Right hindlimb (tissue), 1 donor: Measurements from ENCODE around the gene ITPKB.
"Not testable (repeated sequence)": the region's sequence is repeated elsewhere in the genome, so short reads cannot be mapped to it uniquely, and the experiment has no call there.

Source experiments
- DNase-seq: peaks from one replicate; pipeline ENCODE4 v3.0.0-alpha.2; 2018

ITPKB gene

DNA sequence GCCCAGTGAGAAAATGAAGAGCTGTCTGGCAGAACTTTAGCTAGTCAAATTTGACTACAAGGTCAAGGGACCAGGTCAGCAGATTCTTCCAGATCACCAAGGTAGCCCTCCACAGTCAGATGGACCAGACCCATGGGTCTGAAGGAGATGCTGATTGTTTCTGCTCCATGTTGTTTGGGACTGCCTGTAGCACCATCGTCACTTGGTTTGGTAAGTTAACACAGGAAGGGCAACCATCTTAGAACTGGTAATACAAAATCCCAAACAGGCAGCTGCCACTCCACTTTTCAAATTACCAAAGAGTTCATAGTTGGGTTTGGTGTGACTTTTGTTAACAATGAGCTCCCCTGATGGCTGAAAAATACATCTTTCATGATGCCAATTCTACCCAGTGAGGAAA lies 9.0 kb downstream of the ITPKB start:
- DNase-seq: no peak

DNA sequence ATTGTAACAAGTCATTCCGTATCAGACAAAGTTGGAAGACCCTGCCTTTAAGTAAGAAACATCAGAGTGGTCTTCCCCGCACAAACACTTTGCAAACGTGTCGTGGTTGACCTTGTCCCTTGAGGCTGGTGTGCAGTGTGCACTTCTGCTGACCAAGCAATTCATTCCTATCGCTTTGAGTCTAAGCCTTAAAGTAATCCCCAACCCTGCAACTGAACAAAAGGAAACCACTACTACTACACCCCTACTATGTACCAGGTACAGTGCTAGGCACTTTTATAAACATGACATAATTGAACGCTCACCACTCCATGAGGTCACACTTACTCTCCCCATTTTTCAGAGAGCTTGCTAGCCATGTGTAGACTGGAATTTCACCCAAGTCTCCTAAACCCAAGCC lies 10.6 kb downstream of the ITPKB start:
- no peak for DNase-seq

DNA sequence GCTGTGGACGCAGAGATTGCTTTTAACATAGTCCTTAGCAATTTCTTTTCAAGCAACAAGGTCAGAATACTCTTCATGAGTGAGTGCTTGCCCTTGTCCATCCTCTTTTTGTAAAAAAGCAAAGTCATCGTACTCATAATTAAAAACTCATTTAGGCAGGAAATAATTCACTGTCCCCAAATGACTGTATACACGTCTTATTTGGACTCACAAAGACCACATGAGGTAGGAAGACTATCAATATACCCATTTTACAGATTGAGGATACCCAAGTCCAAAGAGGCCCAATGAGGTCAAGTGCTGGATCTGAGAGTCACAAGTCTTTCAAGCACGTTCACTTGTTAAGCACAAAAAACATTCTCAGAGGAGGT lies 13.2 kb downstream of the ITPKB start:
- no peak for DNase-seq

DNA sequence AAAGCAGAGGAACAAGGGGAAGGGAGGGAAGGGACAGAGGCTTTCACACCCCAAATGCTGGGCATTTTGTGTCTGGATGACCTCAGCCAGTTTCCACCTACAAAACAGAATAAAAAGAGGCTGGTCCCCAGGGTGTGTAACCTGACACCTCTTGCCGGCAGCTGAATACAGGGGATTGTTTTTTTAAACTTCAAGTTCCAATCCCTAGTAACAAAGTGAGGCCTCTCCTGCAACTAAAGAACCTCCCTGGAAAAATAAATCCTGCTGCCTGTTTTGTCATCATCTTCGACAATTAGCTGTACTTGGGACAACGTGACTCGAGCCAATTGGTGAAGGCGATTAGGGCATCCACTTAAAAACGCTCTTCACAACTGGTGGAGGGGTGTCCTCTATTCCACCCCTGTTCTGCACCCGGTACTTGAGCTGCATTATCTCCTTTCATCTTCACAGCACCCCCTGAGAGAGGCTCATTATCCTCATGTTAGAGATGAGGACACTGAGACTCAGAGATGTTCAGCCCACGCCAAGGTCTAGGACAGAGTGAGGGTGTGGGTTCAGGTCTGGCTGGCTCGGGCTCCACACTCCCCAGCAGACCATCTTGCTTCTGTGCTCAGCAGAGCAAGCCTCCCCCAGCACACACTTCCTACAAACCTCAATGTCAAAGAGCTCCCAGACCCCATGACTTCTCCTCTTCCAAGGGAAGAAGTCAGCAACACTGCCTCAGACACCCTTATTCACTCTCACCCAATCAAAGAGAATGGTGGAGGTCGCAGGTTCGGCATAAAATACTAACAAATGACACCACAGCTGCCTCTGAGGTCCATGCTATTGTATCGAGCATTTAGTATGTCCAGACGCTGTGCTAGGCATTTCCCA lies 15.2 kb downstream of the ITPKB start:
- DNase-seq: peak; percentile 79

DNA sequence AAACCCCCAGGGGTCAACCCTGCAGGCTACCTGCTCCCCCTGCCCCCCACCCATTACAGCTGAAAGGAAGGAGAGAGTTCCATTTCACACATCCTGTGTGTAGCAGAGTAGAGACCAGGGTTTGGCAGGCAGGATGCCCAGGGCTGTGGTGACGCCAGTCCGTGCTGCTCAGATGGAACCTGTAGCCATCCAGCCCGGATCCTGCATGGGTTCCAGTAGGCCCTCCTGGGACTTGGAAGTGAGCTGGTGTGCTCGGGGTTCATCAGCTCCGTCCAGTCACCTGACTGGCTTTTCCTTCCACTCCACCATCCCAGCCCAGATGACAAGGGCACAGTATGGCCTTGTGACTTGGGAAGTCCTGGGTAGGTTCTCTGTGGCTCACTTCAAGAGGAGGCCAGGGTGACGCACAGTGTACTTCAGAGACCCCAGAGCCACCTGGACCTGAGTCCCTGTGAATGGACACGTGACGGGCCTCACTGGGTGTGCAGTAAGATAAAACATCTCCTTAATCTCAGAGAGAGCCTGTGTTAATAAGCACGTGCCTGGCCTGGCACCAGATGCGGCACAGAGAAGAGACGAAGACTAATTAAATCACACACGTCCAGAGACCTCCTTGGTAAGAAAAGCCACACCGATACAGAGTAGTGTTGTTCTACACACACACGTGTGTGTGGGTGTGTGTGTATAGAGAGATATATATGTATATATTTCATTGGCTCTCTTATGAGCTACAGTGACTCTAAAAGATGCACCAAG lies 16.0 kb downstream of the ITPKB start:
- DNase-seq: no peak

DNA sequence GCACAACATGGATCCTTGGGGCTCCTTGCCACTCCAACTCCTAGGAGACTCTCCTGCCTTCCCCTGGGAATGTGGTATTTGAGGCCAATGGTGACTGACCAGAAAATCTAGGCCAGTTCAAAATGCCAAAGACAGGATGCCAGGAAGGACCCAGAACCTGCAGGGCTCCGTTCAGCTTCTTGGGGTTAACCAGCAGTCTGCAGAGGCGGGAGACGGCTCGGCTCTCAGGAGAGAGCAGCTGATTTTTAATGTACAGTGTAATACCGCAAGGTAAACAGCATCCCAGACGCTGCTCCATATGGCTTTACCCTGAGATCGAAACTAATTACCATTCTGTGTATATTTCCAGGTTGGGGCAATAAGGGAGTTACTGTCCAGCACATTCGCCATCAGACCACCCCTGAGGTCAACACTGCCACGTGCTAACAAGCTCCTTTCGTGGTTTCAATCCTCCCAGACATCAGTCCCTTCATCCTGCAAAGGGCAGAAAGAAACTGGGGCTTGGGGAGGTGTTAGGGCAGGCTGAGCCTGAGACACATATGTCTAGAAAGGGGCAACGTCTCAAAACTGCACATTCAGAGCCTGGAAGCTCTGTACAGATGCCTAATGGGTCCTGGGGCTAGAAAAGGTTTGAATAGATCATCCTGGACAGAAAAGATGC lies 16.7 kb downstream of the ITPKB start:
- no peak for DNase-seq

DNA sequence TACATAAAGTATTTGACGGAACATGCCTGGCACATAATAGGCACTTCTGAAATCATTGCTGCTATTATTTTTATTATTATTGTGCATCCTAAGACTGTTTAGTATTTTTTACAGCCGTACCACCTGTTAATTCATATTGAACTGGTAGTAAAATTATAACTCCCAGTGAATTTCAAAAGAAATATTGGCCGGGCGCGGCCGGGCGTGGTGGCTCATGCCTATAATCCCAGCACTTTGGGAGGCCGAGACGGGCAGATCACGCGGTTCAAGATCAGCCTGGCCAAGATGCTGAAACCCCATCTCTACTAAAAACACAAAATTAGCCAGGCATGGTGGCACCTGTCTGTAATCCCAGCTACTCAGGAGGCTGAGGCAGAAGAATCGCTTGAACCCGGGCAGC lies 18.5 kb downstream of the ITPKB start:
- DNase-seq: not testable (repeated sequence)

DNA sequence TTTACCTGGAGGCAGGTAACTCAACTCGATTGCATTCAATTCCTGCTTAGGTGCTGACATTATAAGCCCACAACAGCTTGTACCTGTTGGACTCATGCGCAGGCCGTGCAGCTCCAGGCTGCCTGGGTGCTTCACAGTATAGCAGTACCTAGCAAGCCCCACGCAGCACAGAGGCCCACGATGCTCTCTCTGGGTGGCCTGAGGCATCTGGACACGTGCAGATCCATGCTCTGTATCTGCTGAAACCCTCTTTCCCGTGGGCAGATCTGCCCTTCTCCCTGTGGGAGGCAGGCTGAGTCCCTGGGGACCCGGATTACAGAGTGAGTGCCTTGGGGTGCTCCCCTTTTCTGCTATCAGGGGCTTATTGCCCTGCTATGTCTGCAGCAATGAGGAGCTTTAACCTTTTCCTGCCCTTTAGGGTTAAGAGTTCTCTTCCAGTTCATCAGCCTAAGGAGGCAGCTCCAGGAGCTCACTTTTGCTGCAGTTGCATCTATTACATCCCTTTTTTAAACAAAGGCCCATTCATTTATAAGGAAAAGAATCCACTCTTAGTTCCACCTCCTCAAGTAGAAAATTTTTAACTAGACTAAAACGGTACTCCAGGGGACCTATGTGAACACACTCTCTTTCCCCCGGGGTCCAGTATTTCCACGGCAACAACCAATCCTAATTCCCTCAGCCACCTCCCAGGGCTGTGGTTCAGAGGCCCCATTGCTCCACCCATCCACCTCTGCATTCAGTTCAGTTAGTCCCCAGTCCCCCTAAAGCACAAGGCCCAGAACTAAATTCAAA lies 19.3 kb downstream of the ITPKB start:
- no peak for DNase-seq

DNA sequence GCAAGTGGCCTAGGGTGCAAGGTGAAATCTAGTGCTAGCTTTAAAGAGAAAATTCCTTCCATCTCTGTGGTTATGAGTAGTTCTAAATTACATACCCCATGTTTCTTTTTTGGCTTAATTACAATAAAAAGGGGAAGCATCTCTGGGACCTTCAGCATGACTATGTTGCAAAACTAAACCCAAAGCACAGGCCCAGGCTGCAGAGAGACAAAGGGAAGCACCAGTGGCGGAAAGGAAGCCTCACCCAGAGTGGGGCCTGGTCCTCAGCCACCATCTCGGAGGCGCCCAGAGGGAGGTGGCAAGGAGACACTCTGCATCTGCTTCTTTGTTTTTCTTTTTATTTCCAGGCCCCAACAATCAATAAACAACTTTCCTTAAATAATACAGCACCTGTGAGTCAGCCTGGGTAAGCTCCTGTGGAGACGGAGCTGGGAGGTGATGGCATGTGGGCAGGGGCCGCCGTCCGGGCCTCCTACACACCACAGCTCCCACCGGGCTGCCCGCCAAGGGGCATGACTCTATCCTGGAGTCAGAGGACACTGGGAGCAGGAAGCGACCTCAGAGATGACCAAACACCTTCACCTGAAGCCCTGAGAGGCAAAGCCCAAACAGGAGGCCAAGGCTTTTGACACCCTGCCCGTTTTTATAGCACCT lies 21.7 kb downstream of the ITPKB start:
- DNase-seq: no peak

DNA sequence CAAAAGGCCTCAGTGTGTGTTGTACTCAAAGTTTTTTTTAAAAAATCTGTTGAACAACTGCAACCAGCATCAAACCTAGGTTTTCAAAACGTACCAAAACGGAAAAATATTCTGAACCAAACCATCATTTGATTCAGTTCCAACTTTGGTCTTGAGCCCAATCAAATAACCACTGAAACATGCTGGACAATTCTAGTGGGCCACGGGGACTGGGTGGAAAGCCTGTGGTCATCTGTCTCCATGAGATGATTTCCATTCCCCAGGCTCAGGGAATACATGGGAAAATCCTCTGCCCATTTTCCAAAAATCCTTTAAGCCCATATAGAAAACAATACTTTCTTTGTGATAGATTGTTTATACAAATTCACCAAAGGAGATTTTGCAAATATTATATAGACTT lies 22.5 kb downstream of the ITPKB start:
- no peak for DNase-seq

DNA sequence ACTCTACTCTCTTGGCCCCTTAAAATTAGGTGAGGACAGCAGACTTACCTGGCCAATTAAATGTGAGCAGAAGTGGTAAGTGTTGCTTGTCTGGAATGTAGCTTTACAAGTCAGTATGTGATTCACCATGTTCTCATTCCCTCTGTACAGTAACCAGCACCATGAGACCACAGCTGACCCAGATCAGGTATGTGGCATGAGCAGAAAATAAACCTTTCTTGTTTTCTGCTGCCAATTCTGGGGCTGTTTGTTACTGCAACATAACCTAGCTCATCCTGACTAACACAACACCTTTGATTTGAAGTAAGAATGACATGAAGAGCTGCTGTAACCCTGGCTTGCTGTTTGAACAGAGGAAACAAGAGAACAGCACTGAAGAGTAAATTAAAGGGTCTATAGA lies 24.9 kb downstream of the ITPKB start:
- no peak for DNase-seq

DNA sequence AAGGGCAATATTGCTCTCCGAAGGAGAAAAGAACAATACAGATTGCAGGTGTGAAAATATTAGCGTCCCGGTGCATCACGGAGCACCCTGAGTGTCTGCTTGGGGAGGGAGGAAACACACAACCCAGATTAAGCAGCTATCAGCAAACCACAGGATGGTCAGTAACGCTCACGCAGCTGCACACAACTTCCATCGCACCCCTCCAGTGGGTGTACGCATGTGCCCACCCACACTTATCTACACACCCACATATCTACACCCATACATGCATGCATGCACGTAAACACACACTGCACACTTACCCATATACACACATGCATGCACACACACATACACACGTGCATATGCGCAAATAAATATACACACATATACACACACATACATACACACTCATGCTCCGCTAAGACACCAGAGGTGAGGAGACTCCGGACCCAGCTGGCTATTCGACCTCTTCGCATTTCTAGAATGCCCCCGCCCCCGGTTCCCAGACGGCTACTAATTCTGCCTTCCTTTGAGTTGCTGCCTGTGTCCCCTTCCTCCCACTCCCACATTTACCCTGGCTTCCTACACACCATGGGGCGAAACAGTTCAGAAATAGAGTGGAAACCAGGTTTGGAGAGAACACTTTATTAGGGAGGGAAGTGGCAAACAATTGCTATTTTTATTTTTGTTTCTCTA lies 26.2 kb downstream of the ITPKB start:
- no peak for DNase-seq

DNA sequence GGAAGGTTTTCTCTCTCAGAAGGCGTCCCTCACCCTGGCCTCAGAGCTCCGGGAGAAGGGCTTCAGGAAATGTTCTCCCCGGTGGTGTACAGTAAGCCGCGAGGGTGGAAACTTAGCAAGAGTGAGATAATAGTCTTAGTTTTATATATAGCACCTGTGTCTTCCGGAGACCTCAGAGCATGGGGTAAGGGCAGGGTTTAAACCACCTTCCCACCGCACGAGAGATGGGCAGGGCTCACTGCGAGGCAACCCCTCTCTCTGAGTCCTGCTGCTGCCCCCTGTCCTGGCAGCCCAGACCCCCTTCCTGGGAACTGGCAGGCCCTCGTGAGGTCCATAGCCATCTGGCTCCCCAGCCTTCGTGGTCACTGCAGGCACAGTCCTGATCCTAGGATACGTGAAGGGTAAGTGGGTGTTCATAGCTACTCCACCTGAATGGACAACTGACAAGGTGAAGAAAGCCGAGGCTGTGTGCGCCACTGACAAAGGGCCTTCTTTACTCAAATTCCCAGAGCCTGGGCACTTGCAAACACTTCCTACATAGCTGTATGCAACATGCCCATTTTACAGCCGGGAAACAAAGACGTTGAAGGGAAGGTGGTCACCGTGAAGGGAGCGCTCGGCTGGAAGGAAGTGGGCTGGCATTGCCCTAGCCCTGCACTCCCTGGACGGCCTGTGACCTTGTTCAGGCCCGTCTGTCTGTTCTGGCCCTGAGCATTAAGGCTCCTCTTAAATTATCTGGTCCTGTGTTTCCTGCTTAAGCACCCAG lies 26.9 kb downstream of the ITPKB start:
- DNase-seq: no peak

DNA sequence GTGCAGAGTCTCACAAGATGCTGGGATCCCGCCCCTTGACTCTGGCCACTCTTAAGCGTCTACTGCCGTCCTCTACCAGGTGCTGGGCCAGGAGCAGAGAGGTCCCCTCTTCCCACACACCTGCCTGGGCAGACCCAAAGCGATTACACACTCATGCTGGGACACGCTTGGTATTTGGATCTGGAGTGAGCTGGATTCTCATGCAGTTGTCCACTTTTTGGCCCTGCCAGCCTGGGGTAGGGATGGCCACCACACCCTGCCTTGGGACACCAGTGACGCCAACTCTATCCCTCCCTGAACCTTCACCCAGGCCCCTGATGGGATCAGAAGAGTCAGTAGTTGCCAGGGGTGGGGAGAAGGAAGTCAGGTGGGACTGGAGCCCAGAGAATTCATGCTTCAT lies 28.6 kb downstream of the ITPKB start:
- DNase-seq: no peak

DNA sequence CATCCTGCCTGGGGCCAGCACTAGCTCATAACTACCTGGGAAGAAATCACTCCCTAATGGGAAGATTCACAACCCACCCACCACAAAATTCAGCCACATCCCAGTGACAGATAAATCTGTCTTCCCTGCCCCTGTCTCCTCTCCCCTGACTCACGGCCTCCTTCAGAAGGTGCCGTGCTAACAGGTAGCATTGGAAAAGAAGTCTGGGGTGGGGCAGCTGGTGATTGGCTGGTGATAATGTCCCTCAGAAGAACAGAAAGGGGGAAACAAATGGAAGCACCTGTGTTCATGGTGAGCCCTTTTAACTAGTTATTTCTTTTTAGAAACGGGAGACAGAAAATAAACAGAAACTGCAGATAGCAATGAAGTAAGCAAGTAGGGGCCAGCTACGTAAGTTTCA lies 29.1 kb downstream of the ITPKB start:
- DNase-seq: no peak

DNA sequence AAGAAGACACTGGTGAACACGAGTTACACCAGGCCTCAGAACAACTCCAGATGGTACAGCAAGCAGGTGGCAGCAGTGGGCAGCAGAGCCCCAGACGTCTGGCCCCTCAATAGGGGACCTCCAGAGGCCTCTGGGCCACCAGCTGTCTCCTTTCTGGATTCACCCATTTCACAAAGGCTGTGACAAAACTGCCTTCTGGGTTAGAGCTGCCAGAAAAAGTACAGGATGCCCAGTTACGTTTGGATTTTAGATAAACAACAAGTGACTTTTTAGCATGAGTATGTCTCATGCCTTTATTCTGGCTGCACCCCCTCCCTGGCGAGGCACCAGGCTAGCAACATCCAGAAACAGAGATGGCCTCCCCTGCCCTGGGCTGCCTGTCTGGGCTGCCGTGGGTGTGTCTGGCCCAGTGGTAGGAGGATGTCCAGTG lies 30.1 kb downstream of the ITPKB start:
- no peak for DNase-seq

DNA sequence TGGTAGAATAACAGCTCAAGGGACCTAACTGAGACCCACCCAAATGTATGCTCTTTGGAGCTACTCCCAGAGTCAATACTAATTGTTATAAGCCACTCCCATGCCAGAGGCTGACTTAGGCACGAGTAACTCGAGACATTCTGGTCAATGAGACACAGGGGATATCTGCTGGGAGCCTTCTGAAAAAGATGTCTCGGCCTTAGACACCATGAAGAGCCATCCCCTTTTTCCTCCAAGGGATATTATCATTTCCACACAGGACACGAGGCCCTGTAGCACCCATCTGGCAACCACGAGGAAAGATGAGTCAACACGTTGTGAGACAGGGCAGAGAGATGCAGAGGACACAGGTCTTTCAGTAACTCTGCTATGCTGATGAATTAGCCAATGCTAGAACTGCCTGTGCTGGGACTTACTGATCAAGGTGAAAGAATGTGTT lies 30.7 kb downstream of the ITPKB start:
- no peak for DNase-seq

DNA sequence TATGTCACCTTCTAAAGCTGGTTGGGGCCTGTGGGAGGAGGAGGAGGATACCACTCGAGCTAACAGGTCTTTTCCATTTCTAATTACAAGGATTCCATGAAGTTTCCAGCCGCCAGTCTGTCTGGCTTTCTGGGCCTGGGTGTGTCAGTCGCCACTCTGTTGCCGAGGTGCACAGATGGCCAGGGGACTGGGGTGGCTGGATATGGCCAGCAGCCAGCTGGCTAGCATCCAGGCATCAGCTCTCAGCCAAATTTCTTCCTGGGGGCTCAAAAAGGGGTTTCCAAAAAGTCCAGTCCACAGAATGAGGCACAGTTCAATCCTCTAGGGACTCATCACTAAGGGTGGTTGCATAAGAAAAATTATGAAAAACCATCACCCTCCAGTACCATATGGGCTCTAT lies 32.4 kb downstream of the ITPKB start:
- no peak for DNase-seq

DNA sequence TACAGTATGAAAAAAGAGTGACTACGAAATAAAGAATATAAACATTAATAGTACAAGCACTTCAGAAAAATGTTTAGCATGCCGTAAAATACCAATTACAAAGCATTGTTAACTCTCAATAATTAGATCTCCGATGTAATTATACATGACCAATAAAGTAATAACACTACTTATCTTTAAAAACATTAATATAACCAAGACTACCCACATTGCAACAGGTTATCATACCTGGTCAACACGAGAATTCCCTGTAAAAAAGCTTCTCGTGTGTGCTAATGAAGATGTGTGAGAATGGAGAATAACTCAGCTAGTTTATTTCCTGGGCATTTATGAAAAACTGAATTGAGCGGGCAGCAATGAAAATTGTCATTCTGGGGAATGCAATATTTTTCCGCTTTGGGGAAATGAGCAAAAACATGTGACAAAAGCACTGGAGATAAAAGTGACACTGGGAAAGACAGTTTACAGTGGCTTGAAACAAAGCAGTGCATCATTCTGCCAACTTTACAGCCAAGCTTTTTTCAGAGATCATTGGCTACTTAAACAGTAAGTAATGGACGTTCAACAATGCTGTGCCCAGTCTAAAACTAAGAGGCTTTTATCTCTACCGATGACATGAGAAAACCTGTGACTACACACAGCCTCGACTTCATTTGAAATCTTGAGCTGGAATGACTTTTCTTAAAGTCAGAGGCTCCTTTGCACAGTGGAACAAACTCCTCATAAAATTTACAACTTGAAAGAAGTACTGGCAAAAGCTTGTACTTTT lies 34.7 kb downstream of the ITPKB start:
- DNase-seq: no peak
